Natural killer cell (primary cell): Measurements from ENCODE around the gene MYO5B. TPM values are rescaled to one million over a fixed set of nuclear protein-coding genes. Genes with fewer than 3 reads are reported as not detected.

Source experiments
- ATAC-seq, 3 donors: fragments of 150-1000 bp in 2 of 3; fragments of 200-7000 bp in 1 of 3; cut with Tn5 transposase; 1 replicate in 1 of 3; 2 replicates in 2 of 3; pipeline ENCODE4 v1.10.0; 2021; ENCODE audit warnings: mild to moderate bottlenecking in 2 of 3, moderate library complexity in 2 of 3
- DNase-seq, 2 donors: peaks; one replicate each; pipeline versions ENCODE4 v3.0.0 to v3.0.0-alpha.2; 2013 to 2021; ENCODE audit warnings: mixed read lengths in 1 of 2
- H3K27ac ChIP-seq: one replicate; pipeline ENCODE4 v1.5.1; 2013; ENCODE audit warnings: mild to moderate bottlenecking, low read length
- H3K27me3 ChIP-seq: one replicate; pipeline ENCODE4 v1.6.1; 2013; ENCODE audit warnings: low read length; ENCODE audit not compliant: control insufficient read depth, insufficient read depth
- H3K36me3 ChIP-seq: one replicate; pipeline ENCODE4 v1.6.1; 2013; ENCODE audit warnings: low read length; ENCODE audit not compliant: control insufficient read depth, insufficient read depth
- H3K4me1 ChIP-seq: one replicate; pipeline ENCODE4 v1.6.1; 2013; ENCODE audit warnings: low read length; ENCODE audit not compliant: control insufficient read depth, insufficient read depth
- H3K4me3 ChIP-seq: one replicate; pipeline ENCODE4 v1.5.1; 2013; ENCODE audit warnings: low read length
- H3K9me3 ChIP-seq: one replicate; pipeline ENCODE4 v1.6.1; 2013; ENCODE audit warnings: low read length; ENCODE audit not compliant: control insufficient read depth, insufficient read depth
- H3K27ac Mint-ChIP-seq, 2 donors: one replicate each; pipeline ENCODE4 v1.8.0; 2022; ENCODE audit warnings: mild to moderate bottlenecking in 2 of 2, mixed read lengths in 2 of 2, moderate library complexity in 1 of 2
- H3K27me3 Mint-ChIP-seq, 2 donors: one replicate each; pipeline ENCODE4 v1.8.0; 2022; ENCODE audit warnings: low read depth in 2 of 2, mixed read lengths in 2 of 2
- H3K36me3 Mint-ChIP-seq: one replicate; pipeline ENCODE4 v1.8.0; 2022; ENCODE audit warnings: mixed read lengths
- H3K4me1 Mint-ChIP-seq, 2 donors: one replicate each; pipeline ENCODE4 v1.8.0; 2022; ENCODE audit warnings: mixed read lengths in 2 of 2
- H3K4me3 Mint-ChIP-seq: one replicate; pipeline ENCODE4 v1.8.0; 2022; ENCODE audit warnings: mild to moderate bottlenecking, moderate library complexity, mixed read lengths
- H3K9me3 Mint-ChIP-seq, 2 donors: one replicate each; pipeline ENCODE4 v1.8.0; 2022; ENCODE audit warnings: mixed read lengths in 2 of 2
- CTCF ChIP-seq: fragments of 200-600 bp; IDR thresholded peaks from one replicate; pipeline ENCODE4 v1.8.0; 2022; ENCODE audit warnings: antibody characterized with exemption
- WGBS: methylation state at CpG from one replicate; pipeline ENCODE4 v1.1.7; 2013; ENCODE audit warnings: missing lambda C conversion rate; ENCODE audit not compliant: insufficient coverage; 5-methylcytosine and 5-hydroxymethylcytosine counted together
- intact Hi-C: fragments of 100-400 bp; cut with micrococcal nuclease; formaldehyde crosslinking; loops from one replicate; pipeline ENCODE4 v1.14.2; 2022
- total RNA-seq, 4 donors: library from RNA; stranded (reverse); fragments of 120-200 nt in 1 of 4; gene quantifications; one replicate each; pipeline versions ENCODE4 v1.2.3 to v1.2.4, GENCODE V29; 2013 to 2022

MYO5B gene
- total RNA-seq, 3 donors from 2014 or later (not counting 1 experiment from before 2014, with no cell fraction given) = 0.33 TPM; not detected in 2

- TF ChIP-seq CTCF = no peak
- Mint-ChIP-seq H3K4me1 (no peaks in the 10 kb centered on the region), H3K9me3 (no peaks in the 10 kb centered on the region), H3K36me3 (no peaks in the 10 kb centered on the region), H3K27ac (no peak overlapping the region), H3K4me3 (no peak overlapping the region), H3K27me3 (peaks cover 10 to 15% of the 10 kb centered on the region in 2 donors)
- DNase-seq (no peak), ATAC-seq (no peak)
- H3K4me3 ChIP-seq = no peak overlapping the region
- 65% methylated on average over 3 of the region's 4 CpGs for WGBS
- no peak overlapping the region for H3K27ac ChIP-seq
- no peaks in the 10 kb centered on the region for H3K4me1 ChIP-seq
- H3K9me3 ChIP-seq = no peaks in the 10 kb centered on the region
- intact Hi-C loops = no loop called here
- H3K27me3 ChIP-seq = no peaks in the 10 kb centered on the region
- H3K36me3 ChIP-seq = no peaks in the 10 kb centered on the region
Observed at GRCh38 chr18:49935215-49935614, 259.7 kb downstream of the MYO5B start.

GRCh38 chr18:49934457-49934856, 260.5 kb downstream of the MYO5B start:
- Mint-ChIP-seq H3K36me3 (no peaks in the 10 kb centered on the region), H3K27ac (no peak overlapping the region), H3K9me3 (no peaks in the 10 kb centered on the region), H3K4me1 (no peaks in the 10 kb centered on the region), H3K27me3 (peaks cover 15 to 17% of the 10 kb centered on the region in 2 donors), H3K4me3 (no peak overlapping the region)
- DNase-seq = no peak
- Histone ChIP-seq H3K36me3 (no peaks in the 10 kb centered on the region), H3K27ac (no peak overlapping the region), H3K27me3 (no peaks in the 10 kb centered on the region), H3K4me1 (no peaks in the 10 kb centered on the region), H3K4me3 (no peak overlapping the region), H3K9me3 (no peaks in the 10 kb centered on the region)
- ATAC-seq = no peak
- WGBS = 75% methylated on average over 2 of the region's 2 CpGs
- TF ChIP-seq CTCF = no peak
- intact Hi-C loops = no loop called here

GRCh38 chr18:49933530-49934128, 261.3 kb downstream of the MYO5B start:
- 92% methylated on average over 2 of the region's 3 CpGs for WGBS
- H3K36me3 Mint-ChIP-seq = no peaks in the 10 kb centered on the region
- H3K4me3 ChIP-seq = no peak overlapping the region
- no peaks in the 10 kb centered on the region for H3K9me3 Mint-ChIP-seq
- no peak for TF ChIP-seq CTCF
- no peaks in the 10 kb centered on the region for H3K4me1 ChIP-seq
- no peaks in the 10 kb centered on the region for H3K4me1 Mint-ChIP-seq
- intact Hi-C loops = no loop called here
- H3K27me3 ChIP-seq = no peaks in the 10 kb centered on the region
- no peak overlapping the region for H3K27ac ChIP-seq
- peaks cover 12 to 19% of the 10 kb centered on the region in 2 donors for H3K27me3 Mint-ChIP-seq
- H3K4me3 Mint-ChIP-seq = no peak overlapping the region
- no peak for DNase-seq
- no peaks in the 10 kb centered on the region for H3K9me3 ChIP-seq
- H3K36me3 ChIP-seq = no peaks in the 10 kb centered on the region
- H3K27ac Mint-ChIP-seq = no peak overlapping the region
- no peak for ATAC-seq

- H3K4me3 Mint-ChIP-seq = no peak overlapping the region
- 94% methylated on average over 4 of the region's 4 CpGs for WGBS
Observed at GRCh38 chr18:49931760-49932159, 263.2 kb downstream of the MYO5B start.

More at GRCh38 chr18:49931760-49932159, 263.2 kb downstream of the MYO5B start:
- intact Hi-C loops = no loop called here
- Mint-ChIP-seq H3K27me3 (peaks cover 14 to 36% of the 10 kb centered on the region in 2 donors), H3K9me3 (no peaks in the 10 kb centered on the region), H3K4me1 (no peaks in the 10 kb centered on the region), H3K27ac (no peak overlapping the region), H3K36me3 (no peaks in the 10 kb centered on the region)
- peak in 1 of 3 donors; percentile 14 for ATAC-seq
- Histone ChIP-seq H3K27ac (no peak overlapping the region), H3K9me3 (no peaks in the 10 kb centered on the region), H3K36me3 (no peaks in the 10 kb centered on the region), H3K27me3 (no peaks in the 10 kb centered on the region), H3K4me1 (no peaks in the 10 kb centered on the region), H3K4me3 (no peak overlapping the region)
- no peak for DNase-seq
- TF ChIP-seq CTCF = no peak
